PFSK-1 (cell line): Measurements from ENCODE around the gene ZNF428.

Source experiments
- FOXP2 ChIP-seq: optimal IDR thresholded peaks from 2 replicates; pipeline ENCODE3; 2011; ENCODE audit warnings: borderline replicate concordance, control low read depth, inconsistent platforms; ENCODE audit not compliant: insufficient read depth; ENCODE audit errors: extremely low read length, extremely low read depth
- POLR2AphosphoS5 ChIP-seq: IDR thresholded peaks from 2 replicates; pipeline ENCODE4 v1.6.1; 2012; ENCODE audit warnings: low read depth, mild to moderate bottlenecking, control low read depth, low read length, moderate library complexity
- REST ChIP-seq, 2 experiments: IDR thresholded peaks; 2 replicates each; pipeline versions ENCODE4 v1.6.1 to v1.8.0; 2011 to 2012; ENCODE audit warnings: low read depth in 2 of 2, low read length in 2 of 2, control low read depth in 1 of 2, inconsistent platforms in 1 of 2, mild to moderate bottlenecking in 1 of 2, moderate library complexity in 1 of 2; ENCODE audit not compliant: insufficient read depth in 1 of 2
- SIN3A ChIP-seq: IDR thresholded peaks from 2 replicates; pipeline ENCODE4 v1.6.1; 2012; ENCODE audit warnings: mild to moderate bottlenecking, low read length, moderate library complexity, borderline replicate concordance; ENCODE audit not compliant: insufficient read depth
- TAF1 ChIP-seq: IDR thresholded peaks from 2 replicates; pipeline ENCODE4 v1.6.1; 2012; ENCODE audit warnings: low read length, control low read depth, borderline replicate concordance; ENCODE audit not compliant: insufficient read depth

ZNF428 gene

GRCh38 chr19:43575955-43576878 is 43.2 kb downstream of the ZNF428 start:
- TF ChIP-seq REST (IDR thresholded peaks at IDR 0.05; ENCODE audit: insufficient read depth in 1 of 2, low read depth in 2 of 2, low read length in 2 of 2) (no peak), TAF1 (no peak), SIN3A (no peak), POLR2AphosphoS5 (no peak), FOXP2 (no peak)

GRCh38 chr19:43575156-43575950 is 44.1 kb downstream of the ZNF428 start, which contains the start of the genes PINLYP and XRCC1:
PINLYP (plus strand) TSS chr19:43575801; CDS start chr19:43577192, 1,391 bp downstream.
XRCC1 (minus strand) TSS chr19:43575527; CDS start chr19:43575458, 69 bp downstream.
- TF ChIP-seq POLR2AphosphoS5, result peak; percentile 56; the same call in 1 of the 2 replicates
- peak; percentile 70 for TF ChIP-seq FOXP2
- no peak for TF ChIP-seq REST (IDR thresholded peaks at IDR 0.05; ENCODE audit: insufficient read depth in 1 of 2, low read depth in 2 of 2, low read length in 2 of 2)

- TF ChIP-seq POLR2AphosphoS5 (peak; percentile 52; the same call in 1 of the 2 replicates), SIN3A (no peak), FOXP2 (no peak)
Measured at GRCh38 chr19:43574424-43575155, 44.8 kb downstream of the ZNF428 start.

- TF ChIP-seq REST (IDR thresholded peaks at IDR 0.05; ENCODE audit: insufficient read depth in 1 of 2, low read depth in 2 of 2, low read length in 2 of 2) (no peak), TAF1 (no peak), POLR2AphosphoS5 (no peak), SIN3A (no peak), FOXP2 (no peak)
Measured at GRCh38 chr19:43572171-43572588, 47.2 kb downstream of the ZNF428 start.
